Sciatic nerve (tissue), 2 donors: Measurements from ENCODE around the gene LRMDA. TPM values are rescaled to one million over a fixed set of nuclear protein-coding genes. Genes with fewer than 3 reads are reported as not detected.

Experiments used
- ATAC-seq: fragments of 200-7000 bp; cut with Tn5 transposase; one replicate; pipeline ENCODE4 v1.9.1; 2020; ENCODE audit warnings: mild to moderate bottlenecking, moderate library complexity
- DNase-seq: peaks from one replicate; pipeline ENCODE4 v3.0.0-alpha.2; 2020; ENCODE audit warnings: low spot score
- intact Hi-C: fragments of 100-400 bp; cut with DNase I; formaldehyde crosslinking; loops from one replicate; pipeline ENCODE4 v1.14.2; 2022
- total RNA-seq: library from RNA; stranded (reverse); fragmentation: NEBNext Ultra II Directional; extraction: Animal tissue kit (Norgen Biotek cat#: 25700); gene quantifications from one replicate; pipeline ENCODE4 v1.2.1, GENCODE V29; 2021
- donor health status: DM: no; HTN: no; CAD: no.
- donor health status: DM: no; HTN: no; CAD: no.

The LRMDA gene
- total RNA-seq, 1 donor from 2014 or later, result 16.6 TPM

GRCh38 chr10:76017026-76017732 lies 585.8 kb downstream of the LRMDA start:
- DNase-seq (no peak), ATAC-seq (no peak)
- intact Hi-C loops, result no loop called here

GRCh38 chr10:76017733-76018433 lies 586.5 kb downstream of the LRMDA start:
- intact Hi-C loops, result no loop called here
- DNase-seq (no peak), ATAC-seq (no peak)

DNA sequence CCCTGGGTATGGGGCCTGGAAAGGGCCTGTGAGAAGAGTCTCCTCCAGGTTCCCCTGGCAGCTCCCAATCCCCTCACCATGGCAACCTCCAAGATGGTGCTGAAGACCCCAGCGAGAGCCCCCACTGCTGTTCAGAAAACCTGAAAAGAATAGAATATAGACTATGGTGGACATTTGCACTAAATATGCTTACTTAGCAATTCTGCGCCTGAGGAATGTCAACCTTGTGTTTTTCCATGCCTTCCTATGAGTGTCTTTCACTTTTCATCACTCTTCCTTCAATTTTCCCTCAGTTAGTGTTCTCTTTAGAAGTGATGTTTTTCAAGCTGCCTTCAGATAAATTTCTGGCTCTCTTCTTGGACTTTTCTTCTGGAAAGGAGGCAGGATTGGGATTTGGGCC lies 589.2 kb downstream of the LRMDA start:
- ATAC-seq (no peak), DNase-seq (no peak)
- intact Hi-C loops, result no loop called here

- DNase-seq (no peak), ATAC-seq (no peak)
- intact Hi-C loops, result no loop called here
Observed at GRCh38 chr10:76021398-76021797, 590.0 kb downstream of the LRMDA start.

GRCh38 chr10:76022366-76022765 lies 590.9 kb downstream of the LRMDA start:
- intact Hi-C loops, result no loop called here
- DNase-seq (no peak), ATAC-seq (no peak)

GRCh38 chr10:76023007-76023406 lies 591.6 kb downstream of the LRMDA start:
- ATAC-seq (no peak), DNase-seq (no peak)
- intact Hi-C loops, result no loop called here

- intact Hi-C loops, result no loop called here
- ATAC-seq (no peak), DNase-seq (no peak)
Observed at GRCh38 chr10:76024460-76025123, 593.2 kb downstream of the LRMDA start.

DNA sequence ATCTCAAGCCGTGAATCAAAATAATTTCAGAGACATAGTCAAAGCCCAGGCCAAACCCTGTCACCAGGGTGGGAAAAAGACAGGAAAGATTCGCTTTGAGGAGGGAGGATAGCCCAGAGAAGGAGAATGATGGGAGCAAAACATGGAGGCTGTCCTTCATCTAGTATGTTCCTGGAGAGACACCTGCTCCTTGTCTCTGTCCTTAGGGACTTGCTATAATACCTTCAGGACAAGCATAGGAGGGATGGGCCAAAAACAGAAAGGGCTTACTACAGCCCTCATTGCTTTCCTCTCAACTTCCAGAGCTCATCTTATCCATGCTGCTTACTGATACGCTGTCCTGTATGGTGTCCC lies 593.7 kb downstream of the LRMDA start:
- intact Hi-C loops, result no loop called here
- ATAC-seq, result no peak

GRCh38 chr10:76026176-76026771 lies 594.9 kb downstream of the LRMDA start:
- intact Hi-C loops, result no loop called here
- DNase-seq, result no peak
- no peak for ATAC-seq

More for the DNA sequence above, 593.7 kb downstream of the LRMDA start:
- no peak for DNase-seq

- intact Hi-C loops, result no loop called here
- ATAC-seq (no peak), DNase-seq (no peak)
Observed at GRCh38 chr10:76026905-76027304, 595.5 kb downstream of the LRMDA start.

DNA sequence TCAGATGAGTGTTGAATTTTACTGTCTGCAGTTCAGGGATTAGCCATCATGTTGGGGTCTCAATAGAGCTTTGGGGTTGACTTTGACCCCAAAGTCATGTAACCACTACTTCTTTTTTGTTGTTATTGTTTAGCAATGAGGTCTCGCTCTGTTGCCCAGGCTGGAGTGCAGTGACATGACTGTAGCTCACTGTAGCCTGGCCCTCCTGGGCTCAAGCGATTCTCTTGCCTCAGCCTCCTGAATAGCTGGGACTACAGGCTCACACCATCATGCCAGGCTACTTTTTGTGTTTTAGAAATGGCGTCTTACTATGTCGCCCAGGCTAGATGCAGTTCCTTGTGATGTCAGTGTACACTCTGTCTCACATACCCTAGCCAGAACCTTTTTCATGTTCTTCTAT lies 598.4 kb downstream of the LRMDA start:
- DNase-seq (no peak), ATAC-seq (no peak)
- intact Hi-C loops, result no loop called here

GRCh38 chr10:76031099-76031498 lies 599.7 kb downstream of the LRMDA start:
- no peak for ATAC-seq
- no peak for DNase-seq
- intact Hi-C loops, result no loop called here

DNA sequence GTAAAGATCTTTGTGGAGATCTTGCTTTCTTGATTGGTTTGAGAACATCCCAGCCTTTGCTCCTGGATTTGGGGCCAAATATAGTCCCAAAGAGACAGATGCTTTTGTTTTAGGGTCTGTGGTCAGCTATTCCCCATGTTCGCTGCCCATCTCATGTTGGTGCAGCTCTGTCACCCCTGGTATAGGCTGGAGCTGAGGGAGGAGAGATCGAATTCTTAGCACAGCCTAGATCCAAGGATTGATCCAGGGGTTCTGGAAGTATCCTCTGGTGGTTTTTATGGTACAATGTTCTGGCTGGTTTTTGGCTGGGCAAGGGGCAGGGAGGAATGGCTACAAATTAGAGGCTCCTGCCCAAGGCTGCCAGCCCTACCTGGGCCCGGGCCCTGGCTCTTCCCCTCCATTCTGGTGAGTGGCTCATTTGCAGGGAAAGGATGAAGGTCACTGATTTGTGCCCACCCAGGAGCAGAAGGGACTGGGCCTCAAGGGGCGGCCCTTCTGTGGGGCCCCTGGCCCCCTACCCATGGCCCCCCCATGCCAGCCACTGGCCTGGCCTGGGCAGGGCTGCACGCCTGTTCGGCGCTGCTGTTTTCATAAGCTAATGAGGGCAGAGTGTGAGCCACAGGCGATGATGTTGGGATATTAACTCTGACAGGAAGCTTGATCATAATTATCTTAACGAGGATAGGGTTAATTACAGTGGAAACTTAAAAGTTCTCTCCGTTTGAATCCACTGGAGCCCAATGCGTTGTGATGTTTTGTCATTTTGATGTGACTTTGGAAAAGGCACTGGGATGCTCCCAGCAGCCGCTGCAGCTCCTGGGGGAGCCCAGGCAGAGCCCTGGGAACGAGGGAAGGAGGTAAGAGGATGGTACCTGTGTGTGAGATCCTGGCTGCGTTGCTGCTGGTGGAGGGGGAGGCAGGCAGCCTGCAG lies 600.6 kb downstream of the LRMDA start:
- intact Hi-C loops, result no loop called here
- DNase-seq (no peak), ATAC-seq (no peak)

DNA sequence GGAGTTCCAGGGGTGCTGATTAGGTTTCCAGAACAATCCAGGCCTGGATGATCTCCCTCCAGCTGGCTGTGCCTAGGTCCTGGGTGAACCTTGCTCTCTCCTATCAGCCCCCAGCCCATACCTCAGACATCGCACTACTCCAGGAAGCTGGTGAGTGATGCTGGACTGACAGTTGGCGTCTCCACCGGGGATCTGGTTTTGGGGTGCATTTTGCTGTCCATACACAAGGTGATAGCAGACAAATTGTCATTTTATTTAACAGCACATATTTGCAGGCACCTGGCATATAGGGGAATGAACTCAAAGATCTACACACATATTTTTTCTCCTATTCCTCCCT lies 601.2 kb downstream of the LRMDA start:
- ATAC-seq (no peak), DNase-seq (no peak)
- intact Hi-C loops, result no loop called here

GRCh38 chr10:76033457-76034196 lies 602.2 kb downstream of the LRMDA start:
- intact Hi-C loops, result no loop called here
- ATAC-seq (peak; percentile 47), DNase-seq (no peak)

DNA sequence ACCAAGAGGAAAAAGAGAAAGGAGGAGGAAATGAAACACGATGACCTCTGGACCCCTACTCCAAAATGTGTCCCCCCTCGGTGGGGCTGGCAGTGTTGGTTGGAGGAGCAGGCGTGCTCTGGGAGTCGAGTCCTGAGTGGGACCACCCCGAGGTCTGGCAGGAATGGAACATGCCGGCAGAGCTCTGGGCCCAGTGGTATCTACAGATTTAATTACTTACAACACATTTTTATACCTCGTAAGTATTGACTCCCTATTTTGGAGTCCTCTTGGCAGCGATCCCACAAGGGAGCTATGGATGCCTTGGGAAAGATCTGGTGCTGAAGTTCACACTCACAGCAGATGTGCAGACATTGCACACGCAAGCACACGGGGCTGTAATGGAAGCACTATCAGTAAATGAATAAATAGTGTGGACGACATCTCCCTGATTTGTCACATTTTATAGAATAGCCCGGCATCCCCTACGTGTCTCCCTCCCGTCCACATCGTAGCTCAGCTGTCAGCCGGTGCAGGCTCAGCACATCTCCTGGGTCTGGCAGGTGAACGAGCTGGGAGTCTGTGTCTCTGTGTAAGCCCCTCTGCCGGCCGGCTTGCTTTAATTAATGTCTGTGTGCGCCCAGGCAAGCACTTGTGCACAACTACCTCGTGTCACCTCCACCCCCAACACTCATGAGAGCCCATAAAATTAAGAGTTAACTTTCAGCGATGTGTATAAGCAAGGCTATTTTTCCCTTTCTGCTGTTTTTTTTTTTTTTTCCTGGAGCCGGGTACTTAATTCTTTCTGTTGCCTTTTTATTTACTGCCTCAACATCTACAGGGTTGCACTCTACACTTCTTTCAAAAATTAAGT lies 603.2 kb downstream of the LRMDA start:
- intact Hi-C loops, result loop anchor here (5.0 kb wide), 1 partner anchor 632 kb away; the partner anchor contains the start of gene ZNF503
- DNase-seq, result no peak
- ATAC-seq, result no peak
